LNCAP (cell line): ENCODE data around the gene ALDH16A1.
A peak's percentile ranks its signal among the peaks of the same experiment; 100 is the strongest.

Experiments used
- CTCF ChIP-seq: fragments of 450-650 bp; IDR thresholded peaks from 2 replicates; pipeline ENCODE4 v1.5.1; 2017; ENCODE audit warnings: mild to moderate bottlenecking

Gene ALDH16A1

GRCh38 chr19:49488046-49488862, 35.2 kb downstream of the ALDH16A1 start:
- no peak for TF ChIP-seq CTCF

GRCh38 chr19:49488863-49489537, 36.0 kb downstream of the ALDH16A1 start:
- no peak for TF ChIP-seq CTCF

- TF ChIP-seq CTCF: peak; percentile 63
These were observed 36.7 kb downstream of the ALDH16A1 start for GRCh38 chr19:49489601-49490167.

GRCh38 chr19:49490287-49491029, 37.4 kb downstream of the ALDH16A1 start:
- TF ChIP-seq CTCF: no peak

GRCh38 chr19:49491030-49491803, 38.2 kb downstream of the ALDH16A1 start:
- TF ChIP-seq CTCF: no peak

- TF ChIP-seq CTCF: no peak
These were observed 39.0 kb downstream of the ALDH16A1 start for GRCh38 chr19:49491804-49492572.
